PC-9 (cell line): Measurements from ENCODE around the gene UBXN10.

Experiments used
- EZH2 ChIP-seq: fragments of 200-600 bp; sonication (generic); IDR thresholded peaks from 2 replicates; pipeline ENCODE4 v1.8.0; 2017; ENCODE audit warnings: antibody characterized with exemption, low read depth
- TF ChIP-seq, protein P1 (sequence below): fragments of 200-600 bp; sonication (generic); conservative IDR thresholded peaks from 2 replicates; pipeline ENCODE4 v1.6.1; 2017; ENCODE audit warnings: mixed run types, antibody characterized with exemption, mild to moderate bottlenecking, moderate library complexity

DNA sequence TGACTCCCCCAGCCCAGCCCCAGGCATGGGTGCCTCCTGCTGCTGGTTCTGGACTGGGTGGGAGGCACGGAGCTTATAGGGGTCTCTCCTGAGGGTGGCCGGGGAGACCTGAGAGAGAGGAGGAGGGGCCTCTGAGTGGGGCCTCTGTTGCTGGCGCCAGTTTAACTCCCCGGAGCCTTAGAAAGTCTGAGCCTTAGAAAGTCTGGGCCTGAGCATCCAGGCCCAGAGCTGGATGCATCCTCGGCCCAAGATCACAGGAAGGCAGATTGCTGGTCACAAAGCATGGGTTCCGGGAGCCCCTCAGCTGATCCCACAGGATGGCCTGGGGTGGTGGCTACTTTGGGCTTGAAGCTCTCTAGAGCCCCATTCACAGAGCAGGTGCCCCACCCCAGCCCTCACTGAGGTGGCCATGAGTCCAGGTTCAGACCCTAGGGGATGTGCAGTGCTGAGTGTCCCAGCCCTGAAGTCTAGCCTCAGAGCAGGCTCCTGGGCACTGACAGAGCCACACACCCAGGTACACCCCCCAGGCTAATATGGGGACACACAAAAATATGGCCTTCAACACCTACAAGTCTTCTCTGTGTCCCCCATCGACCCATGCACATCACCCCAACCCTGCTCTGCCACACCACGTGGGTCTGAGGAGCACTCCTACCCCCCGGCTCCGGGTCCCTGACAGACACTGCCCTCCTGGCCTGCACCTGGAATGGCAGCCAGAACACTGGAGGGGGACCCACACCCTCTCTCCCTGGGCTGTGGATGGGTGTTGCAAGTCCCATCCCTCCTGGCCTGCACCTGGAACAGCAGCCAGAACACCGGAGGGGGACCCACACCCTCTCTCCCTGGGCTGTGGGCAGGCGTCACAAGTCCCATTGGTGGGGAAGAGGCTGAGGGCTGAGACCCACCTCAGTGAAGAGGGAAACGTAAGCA lies 37.1 kb upstream of the UBXN10 start:
- TF ChIP-seq, protein P1, sequence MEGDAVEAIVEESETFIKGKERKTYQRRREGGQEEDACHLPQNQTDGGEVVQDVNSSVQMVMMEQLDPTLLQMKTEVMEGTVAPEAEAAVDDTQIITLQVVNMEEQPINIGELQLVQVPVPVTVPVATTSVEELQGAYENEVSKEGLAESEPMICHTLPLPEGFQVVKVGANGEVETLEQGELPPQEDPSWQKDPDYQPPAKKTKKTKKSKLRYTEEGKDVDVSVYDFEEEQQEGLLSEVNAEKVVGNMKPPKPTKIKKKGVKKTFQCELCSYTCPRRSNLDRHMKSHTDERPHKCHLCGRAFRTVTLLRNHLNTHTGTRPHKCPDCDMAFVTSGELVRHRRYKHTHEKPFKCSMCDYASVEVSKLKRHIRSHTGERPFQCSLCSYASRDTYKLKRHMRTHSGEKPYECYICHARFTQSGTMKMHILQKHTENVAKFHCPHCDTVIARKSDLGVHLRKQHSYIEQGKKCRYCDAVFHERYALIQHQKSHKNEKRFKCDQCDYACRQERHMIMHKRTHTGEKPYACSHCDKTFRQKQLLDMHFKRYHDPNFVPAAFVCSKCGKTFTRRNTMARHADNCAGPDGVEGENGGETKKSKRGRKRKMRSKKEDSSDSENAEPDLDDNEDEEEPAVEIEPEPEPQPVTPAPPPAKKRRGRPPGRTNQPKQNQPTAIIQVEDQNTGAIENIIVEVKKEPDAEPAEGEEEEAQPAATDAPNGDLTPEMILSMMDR: no peak
- TF ChIP-seq EZH2: no peak
